Sigmoid colon (tissue), 4 donors: ENCODE measurements around the gene TCAIM.

Source experiments
- CTCF ChIP-seq, 4 experiments: fragments of 450-650 bp in 3 of 4; fragments of 200-600 bp in 1 of 4; IDR thresholded peaks; one replicate each; pipeline ENCODE4 v1.5.1; 2016 to 2019; ENCODE audit warnings: antibody characterized with exemption in 4 of 4, mild to moderate bottlenecking in 3 of 4, moderate library complexity in 2 of 4
- EP300 ChIP-seq, 4 donors: sonication (generic); formaldehyde crosslinking; IDR thresholded peaks; one replicate each; pipeline ENCODE4 v1.6.1; 2017; ENCODE audit warnings: antibody characterized with exemption in 4 of 4
- POLR2A ChIP-seq, 2 donors: fragments of 450-650 bp; IDR thresholded peaks; one replicate each; pipeline ENCODE4 v1.6.1; 2016; ENCODE audit warnings: antibody characterized with exemption in 2 of 2, mild to moderate bottlenecking in 2 of 2, moderate library complexity in 2 of 2
- POLR2AphosphoS5 ChIP-seq, 4 donors: sonication (generic); formaldehyde crosslinking; IDR thresholded peaks; one replicate each; pipeline ENCODE4 v1.6.1; 2017; ENCODE audit warnings: antibody characterized with exemption in 4 of 4

GRCh38 chr3:44396200-44397171, 57.9 kb downstream of the TCAIM start:
- no peak for TF ChIP-seq CTCF (IDR thresholded peaks at IDR 0.05)
- TF ChIP-seq POLR2AphosphoS5 (IDR thresholded peaks at IDR 0.05): no peak
- no peak for TF ChIP-seq POLR2A (IDR thresholded peaks at IDR 0.05)
- TF ChIP-seq EP300 (IDR thresholded peaks at IDR 0.05): no peak
